ENCODE data around the gene PNRC2. TPM values are rescaled to one million over a fixed set of nuclear protein-coding genes. Genes with fewer than 3 reads are reported as not detected.
"Not testable (repeated sequence)": the region's sequence is repeated elsewhere in the genome, so short reads cannot be mapped to it uniquely, and the experiment has no call there.

The PNRC2 gene
- total RNA-seq, 2 experiments from 2014 or later = 151 to 186 TPM

- Mint-ChIP-seq H3K4me3 (no peak overlapping the region), H3K36me3 (ENCODE audit: low read depth) (no peaks in the 10 kb centered on the region), H3K27ac (no peak overlapping the region), H3K4me1 (no peaks in the 10 kb centered on the region), H3K9me3 (no peaks in the 10 kb centered on the region), H3K27me3 (peaks cover 29% of the 10 kb centered on the region)
- ChIA-PET POLR2A (interaction anchor here (0.6 kb wide), 1 partner anchor 478 kb away, joined by 4 read pairs; no protein-coding TSS in a partner anchor), CTCF (no interaction called here)
- DNase-seq = no peak
These were observed 44.5 kb downstream of the PNRC2 start for GRCh38 chr1:24004132-24004531.

DNA sequence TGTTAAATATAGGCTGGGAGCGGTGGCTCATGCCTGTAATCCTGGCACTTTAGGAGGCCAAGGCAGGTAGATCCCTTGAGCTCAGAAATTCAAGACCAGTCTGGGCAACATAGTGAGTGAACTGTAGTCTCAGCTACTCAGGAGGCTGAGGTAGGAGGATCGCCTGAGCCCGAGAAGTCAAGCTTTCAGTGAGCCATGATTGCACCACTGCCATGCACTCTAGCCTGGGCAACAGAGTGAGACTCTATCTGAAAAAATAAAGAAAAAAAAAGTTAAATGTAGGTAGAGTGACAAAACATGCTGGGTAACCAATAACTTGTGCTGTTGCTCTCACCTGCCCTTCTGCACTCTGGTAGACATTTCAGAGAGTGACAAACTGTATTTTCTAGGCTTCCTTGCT is 45.5 kb downstream of the PNRC2 start:
- Mint-ChIP-seq H3K4me3 (no peak overlapping the region), H3K27ac (no peak overlapping the region), H3K9me3 (no peaks in the 10 kb centered on the region), H3K27me3 (peaks cover 37% of the 10 kb centered on the region), H3K4me1 (no peaks in the 10 kb centered on the region), H3K36me3 (ENCODE audit: low read depth) (no peaks in the 10 kb centered on the region)
- no peak for DNase-seq
- ChIA-PET CTCF (no interaction called here), POLR2A (no interaction called here)

GRCh38 chr1:24007079-24007478 is 47.5 kb downstream of the PNRC2 start:
- Mint-ChIP-seq H3K9me3 (no peaks in the 10 kb centered on the region), H3K36me3 (ENCODE audit: low read depth) (no peaks in the 10 kb centered on the region), H3K27ac (no peak overlapping the region), H3K4me1 (no peaks in the 10 kb centered on the region), H3K4me3 (no peak overlapping the region), H3K27me3 (peaks cover 38% of the 10 kb centered on the region)
- CTCF ChIA-PET = interaction anchor here (0.6 to 1.5 kb wide), 2 partner anchors 19 to 582 kb away, joined by 3 read pairs; no protein-coding TSS in a partner anchor
- no peak for DNase-seq
- POLR2A ChIA-PET = no interaction called here

DNA sequence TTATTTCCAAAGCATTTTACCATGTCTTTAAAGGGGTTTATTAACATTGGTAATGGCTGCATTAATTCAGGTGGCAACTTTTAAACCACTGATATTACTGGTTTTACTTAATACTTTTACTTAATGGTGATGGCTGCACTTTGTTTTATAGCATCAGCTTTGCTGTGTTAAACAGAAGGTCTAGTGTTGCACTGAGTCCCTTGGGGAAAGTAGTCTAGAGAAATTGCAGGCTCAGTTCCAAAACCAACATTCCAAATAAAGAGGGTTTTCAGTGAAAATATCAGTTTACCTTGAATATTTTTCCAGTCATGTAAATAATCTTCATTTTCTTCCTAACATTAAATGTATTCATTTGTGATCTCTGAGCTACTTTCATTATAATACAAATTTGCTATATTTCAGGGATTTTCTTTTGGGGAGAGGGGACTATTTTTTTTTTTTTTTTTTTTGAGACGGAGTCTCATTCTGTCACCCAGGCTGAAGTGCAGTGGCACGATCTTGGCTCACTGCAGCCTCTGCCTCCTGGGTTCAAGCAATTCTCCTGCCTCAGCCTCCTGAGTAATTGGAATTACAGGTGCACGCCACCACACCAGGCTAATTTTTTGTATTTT is 49.1 kb downstream of the PNRC2 start:
- peaks cover 37% of the 10 kb centered on the region for H3K27me3 Mint-ChIP-seq
- DNase-seq; H3K9me3 Mint-ChIP-seq; H3K27ac Mint-ChIP-seq; POLR2A ChIA-PET; H3K4me3 Mint-ChIP-seq; H3K4me1 Mint-ChIP-seq; H3K36me3 Mint-ChIP-seq (ENCODE audit: low read depth): not testable (repeated sequence)
- CTCF ChIA-PET = interaction anchor here (0.7 to 1.1 kb wide), 2 partner anchors 19 to 1018 kb away, joined by 3 to 4 read pairs; no protein-coding TSS in a partner anchor

- Mint-ChIP-seq H3K36me3 (ENCODE audit: low read depth) (no peaks in the 10 kb centered on the region), H3K4me1 (no peaks in the 10 kb centered on the region), H3K27me3 (peaks cover 35% of the 10 kb centered on the region), H3K27ac (no peak overlapping the region), H3K4me3 (no peak overlapping the region), H3K9me3 (no peaks in the 10 kb centered on the region)
- ChIA-PET POLR2A (no interaction called here), CTCF (no interaction called here)
- DNase-seq = no peak
These were observed 49.8 kb downstream of the PNRC2 start for GRCh38 chr1:24009406-24009805.

GRCh38 chr1:24010650-24011049 is 51.0 kb downstream of the PNRC2 start:
- H3K27ac Mint-ChIP-seq = no peak overlapping the region
- CTCF ChIA-PET = no interaction called here
- peaks cover 31% of the 10 kb centered on the region for H3K27me3 Mint-ChIP-seq
- no peaks in the 10 kb centered on the region for H3K4me1 Mint-ChIP-seq
- no peaks in the 10 kb centered on the region for H3K9me3 Mint-ChIP-seq
- no peaks in the 10 kb centered on the region for H3K36me3 Mint-ChIP-seq (ENCODE audit: low read depth)
- no peak overlapping the region for H3K4me3 Mint-ChIP-seq
- DNase-seq = no peak
- POLR2A ChIA-PET = no interaction called here

DNA sequence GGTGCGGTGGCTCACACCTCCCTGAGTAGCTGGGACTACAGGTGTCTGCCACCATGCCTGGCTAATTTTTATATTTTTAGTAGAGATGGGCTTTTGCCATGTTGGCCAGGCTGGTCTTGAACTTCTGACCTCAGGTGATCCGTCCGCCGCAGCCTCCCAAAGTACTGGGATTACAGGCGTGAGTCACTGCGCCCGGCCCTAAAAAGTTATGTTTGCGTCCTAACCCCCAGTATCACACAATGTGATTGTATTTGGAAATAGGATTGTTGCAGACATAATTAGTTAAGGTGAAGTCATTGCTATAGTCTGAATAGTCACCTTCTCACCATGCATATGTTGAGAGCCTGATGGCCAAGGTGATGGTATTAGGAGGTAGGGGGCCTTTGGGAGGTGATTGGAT is 53.2 kb downstream of the PNRC2 start:
- POLR2A ChIA-PET; H3K9me3 Mint-ChIP-seq; DNase-seq; CTCF ChIA-PET; H3K4me3 Mint-ChIP-seq; H3K36me3 Mint-ChIP-seq (ENCODE audit: low read depth); H3K4me1 Mint-ChIP-seq; H3K27ac Mint-ChIP-seq: not testable (repeated sequence)
- H3K27me3 Mint-ChIP-seq = peaks cover 26% of the 10 kb centered on the region

Small RNAs within 50 kb of the gene (microRNA-seq; reads per million reads assigned to microRNA genes)
- gene MIR378F (ENCODE audit: borderline microRNAs expressed, borderline replicate concordance) = not detected

Other genes starting within 250 kb of the PNRC2 start
- 10 to 100 TPM; 29.8 to 33.5 TPM for gene ELOA, start 216.4 kb upstream of the PNRC2 start, total RNA-seq
- gene PITHD1, start 181.4 kb upstream of the PNRC2 start, total RNA-seq = 10 to 100 TPM; 54.3 to 55.3 TPM
- 10 to 100 TPM; 73.2 to 75.9 TPM for gene LYPLA2, start 168.7 kb upstream of the PNRC2 start, total RNA-seq
- 10 to 100 TPM; 14.5 to 17.4 TPM for gene GALE, start 159.1 kb upstream of the PNRC2 start, total RNA-seq
- gene HMGCL, start 134.4 kb upstream of the PNRC2 start, total RNA-seq = 10 to 100 TPM; 22.1 to 25.2 TPM
- gene FUCA1, start 91.5 kb upstream of the PNRC2 start, total RNA-seq = 1 to 10 TPM; 5.8 to 6.1 TPM
- gene CNR2, start 46.5 kb upstream of the PNRC2 start, total RNA-seq = under 1 TPM; 0.04 to 0.07 TPM
- gene SRSF10, start 20.5 kb downstream of the PNRC2 start, total RNA-seq = 100 to 1,000 TPM; 217 to 224 TPM
- not detected for gene MYOM3, start 152.3 kb downstream of the PNRC2 start, total RNA-seq
- not detected for gene IL22RA1, start 183.3 kb downstream of the PNRC2 start, total RNA-seq
- gene IFNLR1, start 227.5 kb downstream of the PNRC2 start, total RNA-seq = 1 to 10 TPM; 3.2 to 3.4 TPM